Measurements from ENCODE around the gene ZNF296. TPM values are rescaled to one million over a fixed set of nuclear protein-coding genes. Genes with fewer than 3 reads are reported as not detected.

ZNF296 gene
- total RNA-seq, 1 donor from 2014 or later = 1.1 TPM

Other genes with a start within 250 kb of the ZNF296 start
- gene NECTIN2, start 230.2 kb downstream of the ZNF296 start, total RNA-seq = 291 to 300 TPM (median 299 TPM) in 3 replicates
- gene TOMM40, start 185.2 kb downstream of the ZNF296 start, total RNA-seq = 47.7 to 49.8 TPM (median 47.8 TPM) in 3 replicates
- 285 to 290 TPM (median 289 TPM) in 3 replicates for gene APOE, start 170.7 kb downstream of the ZNF296 start, total RNA-seq
- gene APOC1, start 161.9 kb downstream of the ZNF296 start, total RNA-seq = 18.6 to 20.0 TPM (median 18.6 TPM) in 3 replicates
- gene APOC4, start 134.2 kb downstream of the ZNF296 start, total RNA-seq = not detected in 3 replicates
- gene APOC2, start 130.4 kb downstream of the ZNF296 start, total RNA-seq = not detected in 3 replicates
- gene CLPTM1, start 121.1 kb downstream of the ZNF296 start, total RNA-seq = 85.6 to 89.6 TPM (median 85.6 TPM) in 3 replicates
- 18.5 to 20.8 TPM (median 18.7 TPM) in 3 replicates for gene RELB, start 75.0 kb downstream of the ZNF296 start, total RNA-seq
- gene CLASRP, start 37.4 kb downstream of the ZNF296 start, total RNA-seq = 132 to 133 TPM (median 133 TPM) in 3 replicates
- 24.2 to 27.5 TPM (median 24.4 TPM) in 3 replicates for gene GEMIN7, start 2.8 kb upstream of the ZNF296 start, total RNA-seq
- 36.2 to 40.7 TPM (median 38.9 TPM) in 3 replicates for gene PPP1R37, start 16.7 kb upstream of the ZNF296 start, total RNA-seq
- 0.54 to 1.1 TPM (median 0.71 TPM) in 3 replicates for gene NKPD1, start 84.5 kb upstream of the ZNF296 start, total RNA-seq
- gene TRAPPC6A, start 101.8 kb upstream of the ZNF296 start, total RNA-seq = 42.8 to 48.0 TPM (median 46.7 TPM) in 3 replicates
- 8.0 to 10.3 TPM (median 8.9 TPM) in 3 replicates for gene BLOC1S3, start 102.3 kb upstream of the ZNF296 start, total RNA-seq
- gene EXOC3L2, start 168.9 kb upstream of the ZNF296 start, total RNA-seq = 1.4 to 1.7 TPM (median 1.6 TPM) in 3 replicates
- 58.6 to 64.9 TPM (median 63.7 TPM) in 3 replicates for gene MARK4, start 174.8 kb upstream of the ZNF296 start, total RNA-seq
- not detected in 3 replicates for gene CKM, start 246.4 kb upstream of the ZNF296 start, total RNA-seq